ENCODE data around the gene PLEKHG1. TPM values are rescaled to one million over a fixed set of nuclear protein-coding genes. Genes with fewer than 3 reads are reported as not detected.

PLEKHG1 gene
- total RNA-seq, 1 donor from 2014 or later = 42.2 TPM

DNA sequence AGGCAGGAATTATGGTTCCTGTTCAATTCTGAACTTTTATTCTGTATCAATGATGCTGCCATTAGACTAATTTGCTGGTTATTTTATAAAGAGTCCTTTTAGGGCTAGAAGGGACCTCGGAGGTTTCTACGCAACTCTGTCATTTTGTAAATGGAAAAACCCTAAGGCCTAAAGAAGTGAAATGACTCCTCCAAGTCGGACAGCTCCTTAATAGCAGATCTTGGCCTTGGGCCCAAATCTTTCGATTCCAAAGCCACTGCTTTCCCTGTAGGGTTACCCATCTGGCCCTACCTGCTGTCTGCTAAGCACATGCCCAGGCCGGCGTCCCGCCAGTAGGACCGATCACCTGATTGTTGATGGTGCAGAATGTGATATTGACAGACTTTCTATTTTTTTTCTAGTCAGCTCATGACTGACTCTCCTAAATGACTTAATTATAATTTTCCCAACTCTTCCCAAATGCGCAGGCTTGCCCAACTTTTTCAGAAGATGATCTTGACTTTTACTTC, 40.2 kb downstream of the PLEKHG1 start:
- peaks cover 4% of the 10 kb centered on the region for H3K9me3 Mint-ChIP-seq (ENCODE audit: low read depth)
- H3K4me3 Mint-ChIP-seq (ENCODE audit: low read depth) = no peak overlapping the region
- peaks cover 52% of the 10 kb centered on the region for H3K4me1 Mint-ChIP-seq (ENCODE audit: low read depth)
- H3K27me3 Mint-ChIP-seq = no peaks in the 10 kb centered on the region
- no peak overlapping the region for H3K27ac Mint-ChIP-seq
- peaks cover 10% of the 10 kb centered on the region for H3K36me3 Mint-ChIP-seq (ENCODE audit: insufficient read depth)
- no peak for DNase-seq (ENCODE audit: low spot score, unreplicated experiment)
- TF ChIP-seq, protein P1, sequence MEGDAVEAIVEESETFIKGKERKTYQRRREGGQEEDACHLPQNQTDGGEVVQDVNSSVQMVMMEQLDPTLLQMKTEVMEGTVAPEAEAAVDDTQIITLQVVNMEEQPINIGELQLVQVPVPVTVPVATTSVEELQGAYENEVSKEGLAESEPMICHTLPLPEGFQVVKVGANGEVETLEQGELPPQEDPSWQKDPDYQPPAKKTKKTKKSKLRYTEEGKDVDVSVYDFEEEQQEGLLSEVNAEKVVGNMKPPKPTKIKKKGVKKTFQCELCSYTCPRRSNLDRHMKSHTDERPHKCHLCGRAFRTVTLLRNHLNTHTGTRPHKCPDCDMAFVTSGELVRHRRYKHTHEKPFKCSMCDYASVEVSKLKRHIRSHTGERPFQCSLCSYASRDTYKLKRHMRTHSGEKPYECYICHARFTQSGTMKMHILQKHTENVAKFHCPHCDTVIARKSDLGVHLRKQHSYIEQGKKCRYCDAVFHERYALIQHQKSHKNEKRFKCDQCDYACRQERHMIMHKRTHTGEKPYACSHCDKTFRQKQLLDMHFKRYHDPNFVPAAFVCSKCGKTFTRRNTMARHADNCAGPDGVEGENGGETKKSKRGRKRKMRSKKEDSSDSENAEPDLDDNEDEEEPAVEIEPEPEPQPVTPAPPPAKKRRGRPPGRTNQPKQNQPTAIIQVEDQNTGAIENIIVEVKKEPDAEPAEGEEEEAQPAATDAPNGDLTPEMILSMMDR (IDR thresholded peaks at IDR 0.05; ENCODE audit: unreplicated experiment) = no peak

DNA sequence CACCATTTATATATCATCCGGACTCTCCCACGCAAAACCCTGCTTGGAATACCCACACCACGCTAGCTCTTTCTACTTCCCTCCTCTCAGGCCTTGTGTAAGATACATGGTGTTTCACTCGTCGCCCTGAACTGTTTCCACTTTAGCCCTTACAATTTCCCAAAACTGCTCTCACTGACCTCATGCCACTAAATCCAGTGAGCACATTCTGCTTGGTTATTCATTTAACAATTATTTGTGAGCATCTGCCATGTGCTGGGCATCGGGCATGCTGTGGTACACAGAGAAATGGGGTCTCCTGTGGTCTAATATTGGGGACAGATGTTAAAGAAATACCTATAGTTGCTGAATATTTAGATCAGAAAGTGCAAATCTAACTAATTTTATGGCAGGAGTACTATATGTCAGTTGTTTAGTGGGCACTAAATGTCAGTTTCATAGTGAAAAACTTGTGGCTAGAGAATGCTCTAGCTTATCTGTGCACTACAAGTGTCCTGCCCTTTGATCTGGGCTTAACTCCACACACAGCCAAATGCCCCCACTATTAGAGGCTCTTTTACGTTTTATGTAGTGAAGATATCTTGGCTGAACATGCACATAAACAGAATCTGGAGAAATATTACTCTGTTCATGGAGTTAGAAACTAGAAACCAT, 41.0 kb downstream of the PLEKHG1 start:
- H3K36me3 Mint-ChIP-seq (ENCODE audit: insufficient read depth) = peaks cover 10% of the 10 kb centered on the region
- TF ChIP-seq, protein P1 (IDR thresholded peaks at IDR 0.05; ENCODE audit: unreplicated experiment) = no peak
- peaks cover 4% of the 10 kb centered on the region for H3K9me3 Mint-ChIP-seq (ENCODE audit: low read depth)
- H3K27me3 Mint-ChIP-seq = no peaks in the 10 kb centered on the region
- peak overlapping the region; percentile 35 for H3K27ac Mint-ChIP-seq
- H3K4me1 Mint-ChIP-seq (ENCODE audit: low read depth) = peaks cover 44% of the 10 kb centered on the region
- no peak for DNase-seq (ENCODE audit: low spot score, unreplicated experiment)
- no peak overlapping the region for H3K4me3 Mint-ChIP-seq (ENCODE audit: low read depth)

DNA sequence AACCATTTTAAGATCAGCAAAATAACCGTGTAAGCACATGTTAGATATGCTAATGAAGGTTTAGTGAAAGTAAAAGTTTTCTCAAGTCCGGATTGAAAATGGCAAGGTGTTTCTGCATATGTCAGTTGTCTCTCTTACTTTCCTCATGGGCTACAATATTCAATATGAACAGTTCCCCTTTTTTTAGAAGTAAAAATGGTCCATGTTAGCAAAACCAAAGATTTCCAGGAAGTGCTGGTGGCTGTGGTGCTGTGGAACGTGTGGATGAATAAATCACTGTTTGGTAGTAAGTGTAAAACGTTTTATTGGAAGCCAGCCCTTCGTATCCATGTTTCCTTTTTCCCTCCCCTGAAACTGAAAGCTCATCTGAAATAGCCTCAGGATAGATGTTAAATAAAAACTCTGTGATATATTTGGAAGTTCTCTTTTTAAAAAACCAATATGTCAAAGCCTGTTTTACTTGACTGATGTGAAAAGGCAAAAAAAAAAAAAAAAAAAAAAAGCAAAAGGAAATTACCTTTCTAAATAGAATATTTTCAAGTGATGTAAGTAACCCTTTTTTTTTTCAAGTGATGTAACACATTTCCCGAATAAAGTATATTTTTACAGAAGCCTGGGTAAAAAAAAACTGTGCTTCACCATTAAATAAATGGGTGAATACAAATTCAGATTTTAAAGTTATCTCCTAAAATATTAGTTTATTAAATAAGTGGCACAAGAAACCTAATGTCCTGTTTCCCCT, 41.9 kb downstream of the PLEKHG1 start:
- Mint-ChIP-seq H3K4me1 (ENCODE audit: low read depth) (peaks cover 35% of the 10 kb centered on the region), H3K27me3 (no peaks in the 10 kb centered on the region), H3K27ac (no peak overlapping the region), H3K4me3 (ENCODE audit: low read depth) (no peak overlapping the region), H3K36me3 (ENCODE audit: insufficient read depth) (peaks cover 10% of the 10 kb centered on the region), H3K9me3 (ENCODE audit: low read depth) (peaks cover 4% of the 10 kb centered on the region)
- TF ChIP-seq, protein P1 (IDR thresholded peaks at IDR 0.05; ENCODE audit: unreplicated experiment) = no peak
- no peak for DNase-seq (ENCODE audit: low spot score, unreplicated experiment)

DNA sequence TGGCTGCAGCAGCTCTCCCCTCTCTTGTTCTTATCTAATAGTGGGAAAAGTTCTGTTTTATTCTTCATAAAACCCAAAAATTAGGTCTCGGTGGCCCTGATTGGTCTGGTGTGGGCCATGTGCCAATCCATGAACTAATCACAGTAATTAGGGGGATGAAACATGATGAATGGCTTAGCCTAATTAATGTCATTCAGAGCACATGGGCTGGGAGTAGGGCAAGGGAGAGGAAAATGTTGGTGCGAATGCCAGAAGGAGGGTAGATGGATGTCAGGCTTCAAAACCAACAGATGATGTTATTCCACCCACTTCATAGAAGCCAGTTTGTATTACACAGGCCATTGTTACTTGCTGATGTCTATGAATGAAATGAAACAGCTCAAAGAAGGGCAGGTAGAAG, 46.5 kb downstream of the PLEKHG1 start:
- TF ChIP-seq, protein P1 (IDR thresholded peaks at IDR 0.05; ENCODE audit: unreplicated experiment) = no peak
- Mint-ChIP-seq H3K36me3 (ENCODE audit: insufficient read depth) (no peaks in the 10 kb centered on the region), H3K9me3 (ENCODE audit: low read depth) (no peaks in the 10 kb centered on the region), H3K27ac (no peak overlapping the region), H3K27me3 (no peaks in the 10 kb centered on the region), H3K4me3 (ENCODE audit: low read depth) (no peak overlapping the region), H3K4me1 (ENCODE audit: low read depth) (peaks cover 5% of the 10 kb centered on the region)
- DNase-seq (ENCODE audit: low spot score, unreplicated experiment) = no peak

DNA sequence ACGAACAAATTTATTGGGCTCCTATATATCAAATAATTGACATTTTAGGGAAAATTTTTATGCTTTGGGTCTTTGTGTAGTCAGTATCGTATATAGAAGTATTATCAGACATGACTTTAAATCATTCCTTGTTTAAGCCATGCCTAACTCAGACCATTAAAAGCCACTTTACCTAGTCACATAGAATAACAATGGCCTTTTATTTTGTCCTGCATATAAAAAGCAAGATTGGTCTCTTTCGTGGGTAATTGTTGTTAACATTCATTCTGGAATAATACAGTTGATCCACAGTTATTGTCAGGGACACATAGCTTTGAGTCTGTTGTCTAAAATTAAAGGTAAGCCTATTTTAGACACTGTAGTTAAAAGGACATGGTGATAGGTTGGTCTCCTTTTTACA, 47.4 kb downstream of the PLEKHG1 start:
- TF ChIP-seq, protein P1 (IDR thresholded peaks at IDR 0.05; ENCODE audit: unreplicated experiment) = no peak
- DNase-seq (ENCODE audit: low spot score, unreplicated experiment) = no peak
- H3K36me3 Mint-ChIP-seq (ENCODE audit: insufficient read depth) = no peaks in the 10 kb centered on the region
- H3K9me3 Mint-ChIP-seq (ENCODE audit: low read depth) = no peaks in the 10 kb centered on the region
- no peaks in the 10 kb centered on the region for H3K27me3 Mint-ChIP-seq
- no peak overlapping the region for H3K4me3 Mint-ChIP-seq (ENCODE audit: low read depth)
- peaks cover 2% of the 10 kb centered on the region for H3K4me1 Mint-ChIP-seq (ENCODE audit: low read depth)
- no peak overlapping the region for H3K27ac Mint-ChIP-seq

Other genes starting within 250 kb of the PLEKHG1 start
- 0.22 and 0.38 TPM in 2 replicates for gene IYD, start 230.9 kb upstream of the PLEKHG1 start, total RNA-seq

All from progenitor cell of endocrine pancreas (in vitro differentiated cells).